ENCODE measurements around the gene ITGAD. TPM values are rescaled to one million over a fixed set of nuclear protein-coding genes. Genes with fewer than 3 reads are reported as not detected.

ITGAD gene
- total and polyA plus RNA-seq, 2 experiments from 2014 or later: not detected

- Histone ChIP-seq H3K79me2 (replicated peaks; ENCODE audit: insufficient read depth) (no peaks in the 10 kb centered on the region), H3K36me3 (ENCODE audit: insufficient read depth) (no peaks in the 10 kb centered on the region), H3F3A (replicated peaks; ENCODE audit: low read depth) (no peaks in the 10 kb centered on the region), H3K27me3 (ENCODE audit: insufficient read depth) (peaks cover 46% of the 10 kb centered on the region), H2AFZ (peak within 1 kb of the TSS; percentile 83; the same call in 1 of the 2 replicates), H3K4me2 (peak within 1 kb of the TSS; percentile 66), H3K4me3 (peak within 1 kb of the TSS; percentile 46), H3K4me1 (ENCODE audit: insufficient read depth) (no peaks in the 10 kb centered on the region), H3K9me2 (ENCODE audit: insufficient read depth) (no peaks in the 10 kb centered on the region), H3K27ac (ENCODE audit: low read depth) (no peak within 1 kb of the TSS), H4K20me1 (replicated peaks; ENCODE audit: insufficient read depth) (0 out of 2 replicates have a peak, but pooled peaks cover 2% of the 10 kb centered on the region)
- H3K4me1 Mint-ChIP-seq: peaks cover 4% of the 10 kb centered on the region; the same call in 2 of the 3 replicates
- H3K27me3 Mint-ChIP-seq (ENCODE audit: insufficient read depth, low read depth, poor library complexity): peaks cover 23% of the 10 kb centered on the region
- ATAC-seq: peak; percentile 62
- TF ChIP-seq CREB1 (CRISPR knock-in tag; IDR thresholded peaks at IDR 0.05; ENCODE audit: low read depth) (no peak), ZNF331 (CRISPR knock-in tag; IDR thresholded peaks at IDR 0.05; ENCODE audit: low read depth) (no peak), STAT1 (IDR thresholded peaks at IDR 0.05; ENCODE audit: unreplicated experiment) (no peak), EZH2 (IDR thresholded peaks at IDR 0.05; ENCODE audit: low read depth, unreplicated experiment) (no peak), JUNB (IDR thresholded peaks at IDR 0.05; ENCODE audit: unreplicated experiment) (no peak), POLR2AphosphoS5 (IDR thresholded peaks at IDR 0.05; ENCODE audit: low read depth) (no peak), NANOG (IDR thresholded peaks at IDR 0.05; ENCODE audit: borderline replicate concordance) (no peak), CTCF (conservative IDR thresholded peaks at IDR 0.05; ENCODE audit: low read depth in 2 of 2) (no peak), EZH2phosphoT487 (IDR thresholded peaks at IDR 0.05; ENCODE audit: unreplicated experiment) (no peak), ZNF114 (CRISPR knock-in tag; IDR thresholded peaks at IDR 0.05) (no peak), ETS1 (IDR thresholded peaks at IDR 0.05) (no peak)
- TF ChIP-seq, protein P1, sequence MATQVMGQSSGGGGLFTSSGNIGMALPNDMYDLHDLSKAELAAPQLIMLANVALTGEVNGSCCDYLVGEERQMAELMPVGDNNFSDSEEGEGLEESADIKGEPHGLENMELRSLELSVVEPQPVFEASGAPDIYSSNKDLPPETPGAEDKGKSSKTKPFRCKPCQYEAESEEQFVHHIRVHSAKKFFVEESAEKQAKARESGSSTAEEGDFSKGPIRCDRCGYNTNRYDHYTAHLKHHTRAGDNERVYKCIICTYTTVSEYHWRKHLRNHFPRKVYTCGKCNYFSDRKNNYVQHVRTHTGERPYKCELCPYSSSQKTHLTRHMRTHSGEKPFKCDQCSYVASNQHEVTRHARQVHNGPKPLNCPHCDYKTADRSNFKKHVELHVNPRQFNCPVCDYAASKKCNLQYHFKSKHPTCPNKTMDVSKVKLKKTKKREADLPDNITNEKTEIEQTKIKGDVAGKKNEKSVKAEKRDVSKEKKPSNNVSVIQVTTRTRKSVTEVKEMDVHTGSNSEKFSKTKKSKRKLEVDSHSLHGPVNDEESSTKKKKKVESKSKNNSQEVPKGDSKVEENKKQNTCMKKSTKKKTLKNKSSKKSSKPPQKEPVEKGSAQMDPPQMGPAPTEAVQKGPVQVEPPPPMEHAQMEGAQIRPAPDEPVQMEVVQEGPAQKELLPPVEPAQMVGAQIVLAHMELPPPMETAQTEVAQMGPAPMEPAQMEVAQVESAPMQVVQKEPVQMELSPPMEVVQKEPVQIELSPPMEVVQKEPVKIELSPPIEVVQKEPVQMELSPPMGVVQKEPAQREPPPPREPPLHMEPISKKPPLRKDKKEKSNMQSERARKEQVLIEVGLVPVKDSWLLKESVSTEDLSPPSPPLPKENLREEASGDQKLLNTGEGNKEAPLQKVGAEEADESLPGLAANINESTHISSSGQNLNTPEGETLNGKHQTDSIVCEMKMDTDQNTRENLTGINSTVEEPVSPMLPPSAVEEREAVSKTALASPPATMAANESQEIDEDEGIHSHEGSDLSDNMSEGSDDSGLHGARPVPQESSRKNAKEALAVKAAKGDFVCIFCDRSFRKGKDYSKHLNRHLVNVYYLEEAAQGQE (IDR thresholded peaks at IDR 0.05; ENCODE audit: unreplicated experiment): no peak
- TF ChIP-seq, protein P2, sequence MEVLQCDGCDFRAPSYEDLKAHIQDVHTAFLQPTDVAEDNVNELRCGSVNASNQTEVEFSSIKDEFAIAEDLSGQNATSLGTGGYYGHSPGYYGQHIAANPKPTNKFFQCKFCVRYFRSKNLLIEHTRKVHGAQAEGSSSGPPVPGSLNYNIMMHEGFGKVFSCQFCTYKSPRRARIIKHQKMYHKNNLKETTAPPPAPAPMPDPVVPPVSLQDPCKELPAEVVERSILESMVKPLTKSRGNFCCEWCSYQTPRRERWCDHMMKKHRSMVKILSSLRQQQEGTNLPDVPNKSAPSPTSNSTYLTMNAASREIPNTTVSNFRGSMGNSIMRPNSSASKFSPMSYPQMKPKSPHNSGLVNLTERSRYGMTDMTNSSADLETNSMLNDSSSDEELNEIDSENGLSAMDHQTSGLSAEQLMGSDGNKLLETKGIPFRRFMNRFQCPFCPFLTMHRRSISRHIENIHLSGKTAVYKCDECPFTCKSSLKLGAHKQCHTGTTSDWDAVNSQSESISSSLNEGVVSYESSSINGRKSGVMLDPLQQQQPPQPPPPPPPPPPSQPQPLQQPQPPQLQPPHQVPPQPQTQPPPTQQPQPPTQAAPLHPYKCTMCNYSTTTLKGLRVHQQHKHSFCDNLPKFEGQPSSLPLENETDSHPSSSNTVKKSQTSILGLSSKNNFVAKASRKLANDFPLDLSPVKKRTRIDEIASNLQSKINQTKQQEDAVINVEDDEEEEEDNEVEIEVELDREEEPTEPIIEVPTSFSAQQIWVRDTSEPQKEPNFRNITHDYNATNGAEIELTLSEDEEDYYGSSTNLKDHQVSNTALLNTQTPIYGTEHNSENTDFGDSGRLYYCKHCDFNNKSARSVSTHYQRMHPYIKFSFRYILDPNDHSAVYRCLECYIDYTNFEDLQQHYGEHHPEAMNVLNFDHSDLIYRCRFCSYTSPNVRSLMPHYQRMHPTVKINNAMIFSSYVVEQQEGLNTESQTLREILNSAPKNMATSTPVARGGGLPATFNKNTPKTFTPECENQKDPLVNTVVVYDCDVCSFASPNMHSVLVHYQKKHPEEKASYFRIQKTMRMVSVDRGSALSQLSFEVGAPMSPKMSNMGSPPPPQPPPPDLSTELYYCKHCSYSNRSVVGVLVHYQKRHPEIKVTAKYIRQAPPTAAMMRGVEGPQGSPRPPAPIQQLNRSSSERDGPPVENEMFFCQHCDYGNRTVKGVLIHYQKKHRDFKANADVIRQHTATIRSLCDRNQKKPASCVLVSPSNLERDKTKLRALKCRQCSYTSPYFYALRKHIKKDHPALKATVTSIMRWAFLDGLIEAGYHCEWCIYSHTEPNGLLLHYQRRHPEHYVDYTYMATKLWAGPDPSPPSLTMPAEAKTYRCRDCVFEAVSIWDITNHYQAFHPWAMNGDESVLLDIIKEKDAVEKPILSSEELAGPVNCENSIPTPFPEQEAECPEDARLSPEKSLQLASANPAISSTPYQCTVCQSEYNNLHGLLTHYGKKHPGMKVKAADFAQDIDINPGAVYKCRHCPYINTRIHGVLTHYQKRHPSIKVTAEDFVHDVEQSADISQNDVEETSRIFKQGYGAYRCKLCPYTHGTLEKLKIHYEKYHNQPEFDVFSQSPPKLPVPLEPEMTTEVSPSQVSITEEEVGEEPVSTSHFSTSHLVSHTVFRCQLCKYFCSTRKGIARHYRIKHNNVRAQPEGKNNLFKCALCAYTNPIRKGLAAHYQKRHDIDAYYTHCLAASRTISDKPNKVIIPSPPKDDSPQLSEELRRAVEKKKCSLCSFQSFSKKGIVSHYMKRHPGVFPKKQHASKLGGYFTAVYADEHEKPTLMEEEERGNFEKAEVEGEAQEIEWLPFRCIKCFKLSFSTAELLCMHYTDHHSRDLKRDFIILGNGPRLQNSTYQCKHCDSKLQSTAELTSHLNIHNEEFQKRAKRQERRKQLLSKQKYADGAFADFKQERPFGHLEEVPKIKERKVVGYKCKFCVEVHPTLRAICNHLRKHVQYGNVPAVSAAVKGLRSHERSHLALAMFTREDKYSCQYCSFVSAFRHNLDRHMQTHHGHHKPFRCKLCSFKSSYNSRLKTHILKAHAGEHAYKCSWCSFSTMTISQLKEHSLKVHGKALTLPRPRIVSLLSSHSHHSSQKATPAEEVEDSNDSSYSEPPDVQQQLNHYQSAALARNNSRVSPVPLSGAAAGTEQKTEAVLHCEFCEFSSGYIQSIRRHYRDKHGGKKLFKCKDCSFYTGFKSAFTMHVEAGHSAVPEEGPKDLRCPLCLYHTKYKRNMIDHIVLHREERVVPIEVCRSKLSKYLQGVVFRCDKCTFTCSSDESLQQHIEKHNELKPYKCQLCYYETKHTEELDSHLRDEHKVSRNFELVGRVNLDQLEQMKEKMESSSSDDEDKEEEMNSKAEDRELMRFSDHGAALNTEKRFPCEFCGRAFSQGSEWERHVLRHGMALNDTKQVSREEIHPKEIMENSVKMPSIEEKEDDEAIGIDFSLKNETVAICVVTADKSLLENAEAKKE (CRISPR knock-in tag; IDR thresholded peaks at IDR 0.05): no peak
- H3K36me3 Mint-ChIP-seq (ENCODE audit: low read depth): peaks cover 4% of the 10 kb centered on the region; the same call in 1 of the 3 replicates
- no peak within 1 kb of the TSS for H3K4me3 Mint-ChIP-seq
- peak; percentile 47 for DNase-seq (ENCODE audit: low spot score)
- no peak within 1 kb of the TSS for H3K27ac Mint-ChIP-seq
- peaks cover 13% of the 10 kb centered on the region; the same call in 2 of the 3 replicates for H3K9me3 Mint-ChIP-seq
Observed at GRCh38 chr16:31428279-31428597, 35.1 kb downstream of the ITGAD start, which contains the start of gene COX6A2. COX6A2 (minus strand) TSS chr16:31428360; CDS start chr16:31428325, 35 bp downstream.

Data from GM23338 (cell line).